Measurements from ENCODE around the gene SARM1.

SARM1 gene

GRCh38 chr17:28334666-28335200 is 36.8 kb upstream of the SARM1 start:
- Histone ChIP-seq H3K27me3 (ENCODE audit: low read depth, low read length) (no peaks in the 10 kb centered on the region), H4K20me1 (ENCODE audit: insufficient read depth, low read length) (no peaks in the 10 kb centered on the region), H2AFZ (ENCODE audit: low read depth, low read length) (peak overlapping the region; percentile 24; the same call in 1 of the 2 replicates), H3K4me3 (ENCODE audit: low read length) (peak overlapping the region; percentile 82), H3K79me2 (ENCODE audit: low read length) (peaks cover 21% of the 10 kb centered on the region), H3K27ac (ENCODE audit: low read length) (no peak overlapping the region), H3K9ac (ENCODE audit: low read length) (peak overlapping the region; percentile 53), H3K9me3 (ENCODE audit: insufficient read depth, low read length) (no peaks in the 10 kb centered on the region), H3K36me3 (replicated peaks; ENCODE audit: low read depth, low read length) (peaks cover 2% of the 10 kb centered on the region), H3K4me1 (ENCODE audit: low read length) (peaks cover 15% of the 10 kb centered on the region), H3K4me2 (ENCODE audit: low read length) (peak overlapping the region; percentile 97)
- no peak for TF ChIP-seq EZH2phosphoT487 (IDR thresholded peaks at IDR 0.05; ENCODE audit: low read depth)
- TF ChIP-seq CTCF (IDR thresholded peaks at IDR 0.05; ENCODE audit: low read depth, low read length) = no peak

- Histone ChIP-seq H4K20me1 (ENCODE audit: insufficient read depth, low read length) (no peaks in the 10 kb centered on the region), H3K4me1 (ENCODE audit: low read length) (peaks cover 15% of the 10 kb centered on the region), H3K27me3 (ENCODE audit: low read depth, low read length) (no peaks in the 10 kb centered on the region), H3K4me2 (ENCODE audit: low read length) (peak within 1 kb of the TSS; percentile 97), H3K4me3 (ENCODE audit: low read length) (peak within 1 kb of the TSS; percentile 82), H3K9ac (ENCODE audit: low read length) (peak within 1 kb of the TSS; percentile 80), H3K79me2 (ENCODE audit: low read length) (peaks cover 21% of the 10 kb centered on the region), H3K9me3 (ENCODE audit: insufficient read depth, low read length) (no peaks in the 10 kb centered on the region), H2AFZ (ENCODE audit: low read depth, low read length) (peak within 1 kb of the TSS; percentile 49; the same call in 1 of the 2 replicates), H3K27ac (ENCODE audit: low read length) (peak within 1 kb of the TSS; percentile 24; the same call in 1 of the 2 replicates), H3K36me3 (replicated peaks; ENCODE audit: low read depth, low read length) (peaks cover 2% of the 10 kb centered on the region)
- TF ChIP-seq EZH2phosphoT487 (IDR thresholded peaks at IDR 0.05; ENCODE audit: low read depth) (no peak), CTCF (IDR thresholded peaks at IDR 0.05; ENCODE audit: low read depth, low read length) (no peak)
Measured at GRCh38 chr17:28335201-28335958, 36.1 kb upstream of the SARM1 start, which contains the start of the genes IFT20 and TNFAIP1. Gene IFT20 (minus strand): TSS chr17:28335472. CDS start chr17:28331985, 3,487 bp downstream. Gene TNFAIP1 (plus strand): TSS chr17:28335761. CDS start chr17:28339522, 3,761 bp downstream.

GRCh38 chr17:28335959-28336871 is 35.3 kb upstream of the SARM1 start:
- peak overlapping the region; percentile 82 for H3K4me3 ChIP-seq (ENCODE audit: low read length)
- peak overlapping the region; percentile 90 for H3K4me2 ChIP-seq (ENCODE audit: low read length)
- H4K20me1 ChIP-seq (ENCODE audit: insufficient read depth, low read length) = no peaks in the 10 kb centered on the region
- H3K79me2 ChIP-seq (ENCODE audit: low read length) = peaks cover 21% of the 10 kb centered on the region
- H2AFZ ChIP-seq (ENCODE audit: low read depth, low read length) = peak overlapping the region; percentile 49; the same call in 1 of the 2 replicates
- peaks cover 6% of the 10 kb centered on the region for H3K36me3 ChIP-seq (replicated peaks; ENCODE audit: low read depth, low read length)
- no peaks in the 10 kb centered on the region for H3K27me3 ChIP-seq (ENCODE audit: low read depth, low read length)
- TF ChIP-seq CTCF (IDR thresholded peaks at IDR 0.05; ENCODE audit: low read depth, low read length) (no peak), EZH2phosphoT487 (IDR thresholded peaks at IDR 0.05; ENCODE audit: low read depth) (no peak)
- H3K9me3 ChIP-seq (ENCODE audit: insufficient read depth, low read length) = no peaks in the 10 kb centered on the region
- peak overlapping the region; percentile 24; the same call in 1 of the 2 replicates for H3K27ac ChIP-seq (ENCODE audit: low read length)
- H3K4me1 ChIP-seq (ENCODE audit: low read length) = peaks cover 15% of the 10 kb centered on the region
- peak overlapping the region; percentile 80 for H3K9ac ChIP-seq (ENCODE audit: low read length)
